Activated T-helper 1 cell treated with Interleukin-2 at 50 U/mL for 16 hours (primary cell): ENCODE measurements around the gene SYT14.

Experiments used
- DNase-seq: peaks from one replicate; pipeline ENCODE4 v3.0.0-alpha.2; 2020; ENCODE audit warnings: low read depth

Gene SYT14

DNA sequence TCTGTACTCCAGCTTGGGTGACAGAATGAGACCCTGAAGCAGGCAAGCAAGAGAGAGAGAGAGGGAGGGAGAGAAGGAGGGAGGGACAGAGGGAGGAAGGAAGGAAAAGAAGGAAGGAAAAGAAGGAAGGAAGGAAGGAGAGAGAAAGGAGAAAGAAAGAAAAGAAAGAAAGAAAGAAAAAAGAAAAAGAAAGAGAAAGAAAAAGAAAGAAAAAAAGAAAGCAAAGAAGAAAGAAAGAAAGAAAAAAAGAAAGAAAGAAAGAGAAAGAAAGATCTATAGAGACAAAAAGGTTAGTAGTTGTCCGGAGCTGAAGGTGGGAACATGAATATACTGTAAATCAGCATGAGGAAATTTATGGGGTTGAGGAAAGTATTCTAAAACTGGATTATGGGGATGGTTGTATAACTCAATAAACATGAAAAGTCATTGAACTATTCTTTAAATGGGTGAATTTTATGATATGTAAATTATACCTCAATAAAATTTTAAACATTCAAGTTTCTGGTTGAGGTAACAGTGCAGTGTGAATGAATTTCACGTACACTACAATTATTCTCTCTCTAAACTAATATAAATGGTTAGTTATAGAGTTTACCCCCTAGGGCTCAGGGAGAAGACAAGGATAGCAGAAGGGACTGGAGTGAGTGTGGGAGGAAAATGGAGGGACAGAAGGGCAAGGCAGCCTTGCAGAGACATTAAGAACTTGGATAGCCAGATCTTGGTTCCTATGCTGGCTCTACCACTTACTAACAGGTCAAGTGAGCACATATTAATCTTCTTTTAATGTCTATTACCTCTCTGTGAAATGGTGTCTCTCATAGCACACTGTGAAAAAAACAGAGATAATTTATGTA, 269.8 kb downstream of the SYT14 start:
- no peak for DNase-seq

DNA sequence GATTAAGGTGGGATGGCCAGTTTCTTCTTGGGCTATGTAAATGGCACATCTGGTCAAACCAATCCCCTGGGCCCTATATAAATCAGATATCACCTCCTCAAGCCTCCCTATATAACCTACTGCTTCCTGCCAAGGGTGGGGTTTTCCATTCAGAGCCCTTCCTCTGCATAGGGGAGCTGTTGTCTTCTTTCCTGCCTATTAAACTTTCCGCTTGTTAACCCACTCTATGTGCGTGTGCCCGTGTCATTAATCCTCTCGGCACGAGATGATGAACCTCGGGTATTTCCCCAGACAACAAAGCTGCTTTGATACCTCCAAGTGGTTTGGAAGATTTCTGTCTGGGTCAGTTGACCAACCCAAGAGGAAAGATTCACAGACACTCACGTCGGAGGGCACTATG, 275.3 kb downstream of the SYT14 start:
- DNase-seq, result no peak

DNA sequence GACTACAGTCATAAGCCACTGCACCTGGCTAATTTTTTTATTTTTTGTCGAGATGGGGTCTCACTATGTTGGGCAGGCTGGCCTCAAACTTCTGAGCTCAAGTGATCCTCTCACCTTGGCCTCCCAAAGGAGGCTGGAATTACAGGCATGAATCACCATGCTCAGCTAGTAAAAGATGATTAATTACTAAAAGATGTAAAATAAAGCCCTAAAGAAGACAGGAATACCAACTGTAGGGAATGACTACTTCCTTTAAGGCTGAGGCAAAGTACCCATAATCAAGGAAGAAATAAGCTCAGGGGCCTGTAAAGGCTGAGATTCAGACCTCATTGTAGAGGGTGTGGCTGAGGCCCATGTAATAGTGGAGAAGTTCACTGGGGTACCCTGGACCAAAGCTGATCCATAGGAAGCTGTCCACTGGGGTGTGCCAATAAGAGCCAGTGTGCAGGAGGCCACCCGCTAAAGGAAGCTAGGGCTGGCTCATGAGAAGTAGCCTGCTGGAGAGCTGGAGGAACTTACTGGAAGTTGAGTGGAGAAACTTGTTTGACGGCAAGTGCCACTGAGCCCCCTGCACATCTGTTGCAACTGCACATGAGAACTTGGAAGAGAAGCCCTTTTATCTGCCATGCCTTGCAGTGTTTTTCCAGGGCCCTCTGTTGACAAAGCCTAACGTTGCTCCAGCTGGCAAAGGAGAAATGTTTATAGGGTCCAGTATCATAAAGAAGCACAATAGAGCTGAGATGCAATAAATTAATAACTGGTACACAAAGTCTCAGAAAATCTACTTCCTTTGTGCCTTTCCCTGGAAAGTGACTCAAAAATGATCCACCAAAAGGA, 276.8 kb downstream of the SYT14 start:
- DNase-seq, result no peak

DNA sequence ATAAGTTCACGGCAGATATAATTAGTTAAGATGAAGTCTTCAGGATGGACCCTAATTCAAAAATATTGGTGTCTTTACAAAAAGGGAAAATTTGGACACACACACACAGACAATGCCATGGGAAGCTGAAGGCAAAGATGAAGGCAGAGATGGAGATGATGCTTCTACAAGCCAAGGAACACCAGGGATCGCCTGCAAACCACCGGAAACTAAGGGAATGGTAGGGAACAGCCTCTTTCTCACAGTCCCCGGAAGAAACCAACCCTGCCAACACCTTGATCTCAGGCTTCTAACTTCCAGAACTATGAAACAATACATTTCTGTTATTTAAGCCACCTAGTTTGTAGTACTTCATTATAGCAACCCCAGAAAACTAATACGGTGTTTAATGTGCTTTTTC, 279.5 kb downstream of the SYT14 start:
- no peak for DNase-seq

DNA sequence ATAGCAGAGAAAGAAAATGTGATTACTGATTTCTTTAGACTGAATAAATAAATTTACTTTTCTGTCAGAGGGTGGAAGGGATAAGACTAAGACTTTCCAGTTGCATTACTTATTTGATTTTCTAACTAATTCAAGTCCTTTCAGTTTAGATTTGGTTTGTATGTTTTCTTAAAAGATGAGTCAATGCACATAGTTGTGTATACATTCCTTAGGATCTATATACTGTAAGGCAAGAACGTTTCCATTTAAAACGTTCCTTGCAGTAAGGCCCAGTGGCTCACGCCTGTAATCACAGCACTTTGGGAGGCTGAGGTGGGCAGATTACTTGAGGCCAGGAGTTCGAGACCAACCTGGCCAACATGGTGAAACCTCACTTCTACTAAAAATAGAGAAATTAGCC, 280.0 kb downstream of the SYT14 start:
- DNase-seq, result no peak
